GM21717 (cell line): Measurements from ENCODE around the gene CCDC88C.
"Not testable (repeated sequence)": the region's sequence is repeated elsewhere in the genome, so short reads cannot be mapped to it uniquely, and the experiment has no call there.

Source experiments
- ATAC-seq: cut with Tn5 transposase; IDR thresholded peaks from one replicate; pipeline ENCODE4 v1.9.1; 2021; ENCODE audit warnings: mild to moderate bottlenecking, moderate library complexity; ENCODE audit not compliant: unreplicated experiment

Gene CCDC88C

GRCh38 chr14:91255026-91255695 lies 162.5 kb downstream of the CCDC88C start:
- no peak for ATAC-seq

- no peak for ATAC-seq
Observed at GRCh38 chr14:91254461-91254860, 163.2 kb downstream of the CCDC88C start.

GRCh38 chr14:91253795-91254323 lies 163.8 kb downstream of the CCDC88C start:
- ATAC-seq: no peak

DNA sequence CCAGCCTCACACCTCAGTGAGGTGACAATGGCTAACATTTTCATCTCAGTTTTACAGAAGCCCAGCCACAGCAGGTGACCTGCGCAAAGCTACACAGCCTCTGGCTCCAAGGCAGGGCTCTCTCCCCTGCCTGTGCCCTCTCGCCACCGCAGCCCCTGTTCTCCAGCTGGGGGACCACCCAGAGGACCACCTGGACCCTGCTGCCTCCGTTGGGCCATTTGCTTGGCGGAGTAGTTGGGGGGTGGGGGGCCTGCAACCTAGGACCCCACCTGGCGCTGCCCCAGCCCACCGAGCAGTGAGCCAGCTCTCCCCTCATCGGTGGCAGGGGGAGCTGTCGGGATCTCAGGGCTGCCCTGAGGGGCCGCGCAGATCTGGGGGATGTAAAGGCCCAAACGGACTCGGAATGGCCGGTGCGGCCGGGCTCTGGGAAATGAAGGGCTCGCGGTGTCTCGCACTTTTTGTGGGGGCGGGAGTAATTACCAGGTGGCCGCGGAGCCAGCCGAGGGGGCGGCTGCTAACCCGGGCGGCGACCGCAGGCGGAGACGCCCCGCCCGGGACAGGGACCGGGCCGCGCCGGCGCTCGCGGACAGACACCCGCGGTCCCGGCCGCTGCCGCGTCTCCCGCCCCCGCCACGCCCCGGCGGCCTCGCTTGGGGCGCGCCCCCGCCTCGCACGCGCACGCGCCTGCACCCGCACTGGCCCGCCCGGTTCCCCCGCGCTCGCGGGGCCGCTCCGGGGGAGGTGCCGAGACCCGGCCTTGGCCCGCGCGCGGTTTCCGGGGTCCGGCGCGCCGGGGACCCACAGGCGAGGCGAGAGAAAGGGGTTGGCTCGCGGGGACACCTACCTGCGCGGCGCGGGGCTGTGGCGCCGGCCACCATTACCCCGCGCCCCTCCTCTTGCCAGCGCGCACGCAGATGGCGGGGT lies 164.5 kb downstream of the CCDC88C start:
- ATAC-seq: no peak

DNA sequence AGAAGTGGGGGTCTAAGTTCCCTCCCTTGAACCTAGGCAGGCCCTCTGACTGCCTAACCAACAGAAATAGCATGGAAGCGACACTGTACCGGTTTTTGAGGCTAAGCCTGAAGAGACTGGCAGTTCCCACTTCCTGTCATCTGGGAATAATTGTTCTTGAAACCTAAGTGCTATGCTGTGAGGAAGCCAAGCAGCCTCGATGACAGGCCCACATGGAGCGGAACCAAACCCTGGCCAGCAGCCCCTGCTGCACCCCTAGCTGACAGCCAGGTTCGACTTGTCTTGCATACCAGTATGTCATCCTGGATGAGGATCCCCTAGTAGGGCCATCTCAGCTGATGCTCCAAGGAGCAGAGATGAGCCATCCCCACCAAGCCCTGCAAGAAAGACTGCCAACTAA lies 166.7 kb downstream of the CCDC88C start:
- no peak for ATAC-seq

DNA sequence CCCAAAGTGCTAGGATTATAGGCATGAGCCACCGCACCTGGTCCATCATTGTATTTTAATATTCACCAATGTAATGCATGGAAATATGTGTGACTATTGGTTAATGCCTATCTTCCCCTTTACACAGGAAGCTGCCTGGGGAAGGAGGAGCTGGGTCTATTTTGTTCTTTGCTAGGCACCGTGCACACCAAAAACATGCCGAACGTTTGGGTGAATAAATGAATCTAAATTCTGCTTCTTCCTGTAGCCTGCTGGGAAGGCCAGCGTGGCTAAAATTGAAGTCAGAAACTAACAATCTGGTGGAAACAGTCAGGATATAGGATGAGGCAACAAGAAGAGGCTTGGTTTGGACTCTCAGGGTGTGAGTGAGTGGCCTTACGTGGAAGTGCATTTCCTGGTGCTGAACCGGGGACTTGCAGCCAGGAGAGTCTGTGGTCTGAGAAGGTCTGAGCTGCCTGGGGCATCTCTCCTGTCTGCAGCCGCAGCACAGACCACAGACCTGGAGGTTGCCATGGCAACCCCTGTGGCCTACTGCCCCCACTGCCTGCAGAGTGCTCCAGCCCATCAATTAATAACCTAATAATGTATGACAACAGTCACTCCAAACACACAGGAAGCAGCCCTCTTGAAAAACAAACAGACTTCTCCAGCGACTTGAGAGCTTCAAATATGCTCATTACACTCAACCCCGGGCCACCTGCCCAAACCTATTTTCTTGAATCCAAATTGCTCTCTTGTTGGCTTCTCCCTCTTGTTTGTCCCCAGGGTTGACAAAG lies 167.6 kb downstream of the CCDC88C start:
- ATAC-seq: peak; percentile 84

- no peak for ATAC-seq
Observed at GRCh38 chr14:91246051-91246852, 171.4 kb downstream of the CCDC88C start.

DNA sequence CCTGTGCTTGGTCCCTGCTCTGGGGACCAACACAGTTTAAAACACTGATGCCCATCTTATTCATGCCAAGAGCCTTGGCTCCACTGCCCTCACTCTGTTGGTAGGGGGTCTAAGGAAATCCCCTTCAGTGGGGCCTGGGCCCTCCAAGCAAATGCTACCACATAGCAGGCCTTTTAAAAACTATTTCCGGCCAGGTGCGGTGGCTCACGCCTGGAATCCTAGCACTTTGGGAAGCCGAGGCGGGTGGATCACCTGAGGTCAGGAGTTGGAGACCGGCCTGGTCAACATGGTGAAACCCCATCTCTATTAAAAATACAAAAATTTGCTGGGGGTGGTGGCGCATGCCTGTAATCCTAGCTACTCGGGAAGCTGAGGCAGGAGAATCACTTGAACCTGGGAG lies 172.0 kb downstream of the CCDC88C start:
- not testable (repeated sequence) for ATAC-seq

- no peak for ATAC-seq
Observed at GRCh38 chr14:91245029-91245428, 172.6 kb downstream of the CCDC88C start.

GRCh38 chr14:91244501-91244901 lies 173.1 kb downstream of the CCDC88C start, which contains the start of gene GPR68:
TSS of gene GPR68 (minus strand) at chr14:91244704. CDS start at chr14:91235050, 9,654 bp downstream.
- ATAC-seq: no peak

DNA sequence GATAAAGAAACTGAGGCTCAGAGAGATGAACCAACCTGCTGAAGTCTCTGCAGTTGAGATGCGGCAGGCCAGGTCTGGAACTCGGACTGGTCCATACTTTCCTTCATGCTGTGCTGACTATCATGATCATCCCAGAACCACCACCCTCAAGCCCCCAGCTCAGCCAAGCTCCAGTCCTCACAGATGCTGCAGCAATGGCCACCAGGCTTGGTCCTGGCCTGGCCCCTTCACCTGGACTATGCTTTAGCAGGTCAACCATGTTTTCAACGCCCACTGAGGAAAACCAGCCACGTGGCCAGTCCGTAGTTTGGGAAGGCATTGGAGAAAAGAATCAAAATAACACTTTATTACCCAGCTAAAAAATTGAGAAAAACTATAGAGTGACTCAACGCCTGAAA lies 174.5 kb downstream of the CCDC88C start:
- no peak for ATAC-seq

- ATAC-seq: no peak
Observed at GRCh38 chr14:91242635-91243034, 175.0 kb downstream of the CCDC88C start.

GRCh38 chr14:91241863-91242262 lies 175.8 kb downstream of the CCDC88C start:
- ATAC-seq: peak; percentile 65

- ATAC-seq: no peak
Observed at GRCh38 chr14:91238661-91239060, 179.0 kb downstream of the CCDC88C start.

- no peak for ATAC-seq
Observed at GRCh38 chr14:91238085-91238484, 179.5 kb downstream of the CCDC88C start.

GRCh38 chr14:91237219-91237618 lies 180.4 kb downstream of the CCDC88C start:
- no peak for ATAC-seq

- ATAC-seq: no peak
Observed at GRCh38 chr14:91235841-91236240, 181.8 kb downstream of the CCDC88C start.

DNA sequence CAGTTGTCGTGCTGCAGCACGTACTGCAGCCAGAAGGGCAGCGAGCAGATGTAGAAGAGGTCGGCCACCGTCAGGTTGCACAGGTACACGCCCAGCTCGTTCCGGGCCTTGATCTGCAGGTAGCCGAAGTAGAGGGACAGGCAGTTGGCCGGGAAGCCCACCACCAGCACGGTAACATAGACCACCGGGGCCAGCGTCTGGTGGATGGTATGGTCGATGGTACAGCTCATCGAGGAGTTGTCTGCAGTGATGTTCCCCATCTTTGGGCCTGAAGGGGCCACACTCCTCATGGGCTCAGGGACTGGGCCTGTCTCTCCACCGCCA lies 182.9 kb downstream of the CCDC88C start:
- no peak for ATAC-seq

DNA sequence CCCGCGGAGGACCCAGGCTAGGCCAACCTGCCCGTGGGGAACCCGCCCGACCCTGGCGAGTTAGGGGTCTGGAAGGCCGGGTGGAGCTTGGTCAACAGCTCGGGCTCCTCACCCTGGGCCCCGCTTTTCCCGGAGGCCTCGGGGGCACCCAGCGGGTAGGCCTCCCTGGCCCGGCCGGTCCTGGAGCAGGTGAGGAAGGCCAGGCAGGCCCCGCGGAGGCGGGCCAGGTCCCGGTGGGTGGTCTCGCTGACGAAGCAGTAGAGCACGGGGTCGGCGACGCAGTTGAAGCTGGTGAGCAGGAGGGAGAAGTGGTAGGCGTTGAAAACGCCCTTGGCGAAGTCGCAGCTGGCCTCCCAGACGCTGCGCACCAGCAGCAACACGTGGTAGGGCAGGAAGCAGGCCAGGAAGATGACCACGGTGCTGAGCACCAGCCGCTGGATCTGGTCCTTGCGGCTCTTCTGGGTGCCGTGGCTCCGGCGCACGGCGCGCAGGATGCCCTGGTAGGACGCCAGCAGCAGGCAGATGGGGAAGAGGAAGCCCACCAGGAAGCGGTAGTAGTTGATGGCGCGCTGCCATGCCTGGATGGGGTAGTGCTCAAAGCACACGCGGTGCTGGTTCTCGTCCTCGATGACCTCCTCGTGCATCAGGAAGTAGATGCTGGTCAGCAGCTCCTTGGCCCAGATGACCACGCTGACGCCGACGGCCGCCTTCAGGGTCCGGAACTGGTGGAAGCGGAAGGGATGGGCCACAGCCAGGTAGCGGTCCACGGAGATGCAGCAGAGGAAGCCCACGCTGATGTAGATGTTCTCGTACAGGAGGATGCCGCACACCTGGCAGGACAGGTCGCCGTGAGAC lies 183.5 kb downstream of the CCDC88C start:
- ATAC-seq: no peak
